GM10266 (cell line): ENCODE data around the gene METTL25.

Experiments used
- DNase-seq: peaks from one replicate; pipeline ENCODE4 v3.0.0; 2012; ENCODE audit errors: extremely low spot score
- CTCF ChIP-seq: IDR thresholded peaks from 2 replicates; pipeline ENCODE4 v1.5.1; 2012; ENCODE audit warnings: mild to moderate bottlenecking, low read depth; ENCODE audit not compliant: control insufficient read depth, insufficient read depth; ENCODE audit errors: missing control alignments

Gene METTL25

GRCh38 chr12:82461836-82462235 is 103.5 kb downstream of the METTL25 start:
- DNase-seq: no peak
- TF ChIP-seq CTCF: no peak

DNA sequence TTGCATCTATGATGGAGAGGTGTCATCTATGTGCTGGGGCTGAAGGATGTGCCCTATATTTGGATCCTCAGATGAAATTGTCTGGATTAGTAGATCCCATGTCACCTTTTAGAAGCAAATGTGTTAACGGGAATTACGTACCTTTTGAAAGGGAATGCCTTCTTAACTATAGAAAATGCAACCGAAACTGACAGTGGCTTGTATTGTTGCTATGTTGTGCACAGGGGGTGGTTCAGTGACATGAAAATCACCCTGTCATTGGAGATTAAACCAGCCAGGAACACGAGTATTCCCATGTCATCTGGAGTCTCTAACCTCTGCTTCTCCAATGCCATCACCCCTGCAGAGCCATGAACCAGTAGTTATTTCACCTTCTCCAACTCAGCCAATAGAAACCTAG is 110.2 kb downstream of the METTL25 start:
- no peak for DNase-seq
- TF ChIP-seq CTCF: no peak

- no peak for DNase-seq
- no peak for TF ChIP-seq CTCF
Measured at GRCh38 chr12:82470906-82471512, 112.7 kb downstream of the METTL25 start.

DNA sequence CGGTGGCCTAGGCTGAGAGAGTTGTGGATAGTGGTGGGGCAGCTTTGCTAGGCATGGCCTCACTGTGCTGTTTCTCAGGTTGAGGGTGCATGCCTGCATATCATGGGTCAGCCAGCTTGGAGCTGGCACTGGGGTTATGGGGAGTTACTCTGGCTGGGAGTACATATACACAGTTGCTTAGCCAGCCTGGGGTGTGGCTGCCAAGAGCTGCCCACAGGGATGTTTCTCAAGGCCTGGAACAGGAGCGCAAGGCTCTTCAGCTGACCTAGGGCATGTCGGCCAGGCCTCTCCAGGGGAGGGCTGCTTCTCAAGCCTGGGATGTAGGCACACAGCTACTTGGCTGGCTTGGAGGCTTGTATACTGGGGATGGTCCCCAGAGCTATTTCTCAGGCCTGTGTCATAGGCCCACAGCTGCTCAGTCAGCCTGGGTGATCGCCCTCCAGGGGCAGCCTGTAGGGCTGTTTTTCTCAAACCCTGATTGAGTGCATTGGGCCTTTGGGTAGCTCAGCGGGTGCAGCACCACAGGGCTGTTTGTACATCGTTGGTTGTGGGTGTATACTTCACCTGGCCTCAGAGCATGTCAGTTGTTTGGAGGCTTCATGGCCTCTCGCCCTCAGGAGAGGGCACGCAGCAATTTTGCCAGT is 114.9 kb downstream of the METTL25 start:
- DNase-seq: no peak
- no peak for TF ChIP-seq CTCF

DNA sequence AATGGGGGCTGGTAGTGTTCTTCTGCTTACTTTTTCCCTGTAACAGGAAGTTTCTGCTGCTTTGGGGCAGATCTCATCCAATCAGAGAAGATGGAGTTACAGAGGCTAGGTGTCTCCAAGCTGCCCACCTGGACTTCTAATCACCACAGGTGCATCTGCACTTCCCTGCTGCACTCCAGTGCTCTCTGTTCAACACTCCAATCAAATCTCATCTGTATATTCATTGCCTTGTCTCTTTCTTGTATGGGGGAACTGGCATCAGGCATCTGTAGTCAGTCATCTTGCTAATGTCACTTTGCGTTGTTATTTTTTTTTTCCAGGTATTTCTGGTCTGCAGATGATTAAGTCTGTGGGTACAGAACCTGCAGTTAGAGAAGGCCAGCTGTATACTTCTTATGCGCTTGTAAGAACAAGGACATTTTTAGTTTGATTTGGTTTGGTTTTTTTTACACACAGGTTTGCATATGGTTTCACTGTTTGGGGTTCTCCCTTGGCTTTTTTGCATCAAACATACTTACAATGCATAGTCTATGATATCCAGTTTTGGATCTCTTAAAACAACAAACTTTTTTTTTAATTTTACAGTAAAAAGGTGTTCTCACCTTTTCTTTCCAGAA is 116.0 kb downstream of the METTL25 start:
- no peak for TF ChIP-seq CTCF
- no peak for DNase-seq

DNA sequence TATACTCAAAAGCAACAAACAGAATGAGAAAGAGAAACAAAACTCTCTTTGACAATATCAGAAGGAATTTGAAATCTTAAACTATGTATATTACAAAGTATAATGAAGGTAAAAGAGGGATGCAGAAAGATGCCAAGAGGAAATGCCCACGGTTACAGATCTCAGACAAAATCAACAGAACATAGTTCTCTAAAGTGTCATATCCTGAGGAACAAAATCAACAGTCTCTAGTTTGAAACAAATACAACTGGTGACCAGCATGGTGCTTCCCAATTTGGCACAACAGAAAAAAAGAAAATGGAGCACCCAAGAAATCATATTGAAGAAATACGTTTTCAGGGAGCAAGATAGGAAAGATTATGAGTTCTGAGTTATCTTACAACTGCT is 116.5 kb downstream of the METTL25 start:
- no peak for DNase-seq
- TF ChIP-seq CTCF: no peak

DNA sequence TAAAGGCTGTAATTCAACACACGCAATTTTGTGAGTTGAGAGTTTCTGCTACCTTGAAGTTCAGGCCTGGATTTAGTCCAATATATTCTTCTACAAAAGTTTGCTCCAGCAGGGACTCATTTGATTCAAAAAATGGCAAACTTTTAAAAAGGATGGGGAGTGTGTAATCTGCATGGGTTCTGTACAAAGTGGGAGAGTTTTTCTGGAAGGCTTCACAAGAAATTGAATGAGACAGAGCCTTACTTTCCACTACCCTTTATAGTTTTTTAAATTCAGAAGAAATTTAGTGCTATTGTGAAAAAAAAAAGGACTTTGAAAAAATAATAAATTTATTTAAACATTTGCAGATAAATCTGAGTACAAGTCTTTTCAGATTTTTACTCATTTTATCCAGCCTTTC is 116.9 kb downstream of the METTL25 start:
- DNase-seq: no peak
- no peak for TF ChIP-seq CTCF
